K562 treated with DMSO at 1 percent for 48 hours (cell line): Measurements from ENCODE around the gene MYO3B. TPM values are rescaled to one million over a fixed set of nuclear protein-coding genes. Genes with fewer than 3 reads are reported as not detected.

Source experiments
- total RNA-seq: library from RNA; unstranded; fragments of 300-600 nt; gene quantifications from 2 replicates; pipeline ENCODE4 v1.2.3, GENCODE V29; 2022; ENCODE audit warnings: low replicate concordance; ENCODE audit errors: extremely low read depth

Gene MYO3B
- not detected in 2 replicates for total RNA-seq

GRCh38 chr2:170177950-170178781 is at the start of gene MYO3B:
Gene MYO3B (plus strand): TSS chr2:170178147. CDS start chr2:170178288, 141 bp downstream.

